B cell (primary cell): ENCODE results near the gene CST7.

ENCODE experiments used
- CTCF ChIP-seq: fragments of 200-600 bp; IDR thresholded peaks from one replicate; pipeline ENCODE4 v1.8.0; 2022; ENCODE audit warnings: antibody characterized with exemption, mild to moderate bottlenecking
- EZH2 ChIP-seq: IDR thresholded peaks from 2 replicates; pipeline ENCODE4 v1.6.1; 2012; ENCODE audit warnings: borderline replicate concordance, low read depth, mild to moderate bottlenecking, moderate library complexity, low read length; ENCODE audit not compliant: insufficient read depth, poor library complexity, severe bottlenecking

- TF ChIP-seq CTCF (no peak), EZH2 (no peak)
These were observed 12.5 kb downstream of the CST7 start for GRCh38 chr20:24961384-24962181.
